Stimulated activated CD4-positive, alpha-beta T cell treated with anti-CD3 and anti-CD28 coated beads, Interleukin-15, amount 100 ng/mL, for 48 hours (primary cell): ENCODE measurements around the gene SND1.

Experiments used
- DNase-seq, 2 donors: peaks; one replicate each; pipeline ENCODE4 v3.0.0-alpha.2; 2020; ENCODE audit warnings: low read depth in 2 of 2

SND1 gene

GRCh38 chr7:127799535-127800305, 147.7 kb downstream of the SND1 start:
- DNase-seq = no peak

GRCh38 chr7:127802845-127803244, 150.9 kb downstream of the SND1 start:
- no peak for DNase-seq

DNA sequence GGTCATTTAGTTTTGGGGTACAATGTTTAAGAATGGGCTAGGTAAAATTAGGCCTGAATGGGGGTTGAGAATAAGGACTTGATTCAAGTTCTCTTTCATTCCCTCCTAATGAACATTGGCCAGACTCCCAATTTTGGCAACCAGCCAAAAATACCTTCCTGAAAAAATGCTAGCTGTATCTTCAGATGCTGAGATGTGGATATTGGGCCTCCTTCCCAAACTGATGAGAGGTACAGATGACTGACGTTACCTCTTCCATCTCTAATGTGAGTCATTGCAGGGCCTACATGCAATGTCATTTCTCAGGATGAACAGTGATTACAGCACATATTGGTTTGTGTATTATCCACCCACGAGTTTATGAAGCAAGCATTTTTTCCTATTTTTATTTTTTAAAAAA, 151.6 kb downstream of the SND1 start:
- DNase-seq = no peak

DNA sequence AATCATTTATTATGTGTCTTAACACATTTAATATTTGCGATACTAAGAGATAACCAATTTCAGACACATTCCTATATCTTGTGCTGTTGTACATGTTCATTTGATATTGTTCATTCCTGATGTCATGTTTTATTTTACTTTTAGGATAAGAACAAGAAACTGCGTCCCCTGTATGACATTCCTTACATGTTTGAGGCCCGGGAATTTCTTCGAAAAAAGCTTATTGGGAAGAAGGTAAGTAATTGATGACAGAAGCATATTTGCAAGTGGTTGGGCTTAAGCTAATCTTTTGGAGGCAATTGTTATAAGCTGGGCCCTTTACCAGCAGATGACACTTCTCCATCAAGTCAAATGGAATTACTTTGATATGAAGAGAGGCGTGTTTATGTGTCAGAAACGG, 155.3 kb downstream of the SND1 start:
- no peak for DNase-seq

DNA sequence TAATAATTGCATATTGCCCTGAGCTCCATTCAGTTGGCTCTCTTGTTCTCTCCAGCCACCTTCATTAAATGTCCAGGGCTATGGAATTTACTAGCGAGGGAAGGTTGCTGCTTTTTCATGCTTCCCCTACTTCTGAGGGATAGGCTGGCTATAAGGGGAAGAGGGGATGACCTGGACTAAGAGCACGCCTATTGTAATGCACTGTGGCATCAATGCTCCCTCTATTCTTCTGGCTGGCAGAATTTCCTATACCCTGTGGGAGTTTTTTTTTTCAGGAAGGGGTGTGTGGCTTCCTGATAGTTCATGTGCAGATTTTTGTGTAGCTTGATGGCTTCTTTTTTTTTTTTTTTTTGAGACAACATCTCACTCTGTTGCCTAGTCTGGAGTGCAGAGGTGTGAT, 155.8 kb downstream of the SND1 start:
- DNase-seq = no peak

DNA sequence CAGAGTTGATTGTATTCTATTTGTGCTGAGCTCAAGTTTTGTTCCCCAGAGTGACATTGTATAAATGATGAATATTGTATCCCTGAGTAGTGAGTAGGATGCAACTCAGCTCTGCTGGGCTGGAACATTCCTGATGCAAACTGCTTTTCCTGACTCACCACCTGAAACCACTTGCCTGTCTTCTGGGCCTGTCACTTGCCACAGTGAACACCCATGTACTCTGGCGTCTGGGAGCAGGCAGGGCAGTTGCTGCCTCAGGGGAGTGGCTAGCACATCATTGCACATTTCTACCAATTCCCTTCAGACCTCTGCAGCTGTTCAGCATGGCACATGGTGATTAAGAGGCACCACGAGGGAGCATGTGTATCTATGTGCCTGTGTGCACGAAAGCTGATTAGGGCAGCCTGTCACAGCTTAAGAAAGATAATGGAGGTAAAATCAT, 157.3 kb downstream of the SND1 start:
- peak in 1 of 2 donors; percentile 2 for DNase-seq

DNA sequence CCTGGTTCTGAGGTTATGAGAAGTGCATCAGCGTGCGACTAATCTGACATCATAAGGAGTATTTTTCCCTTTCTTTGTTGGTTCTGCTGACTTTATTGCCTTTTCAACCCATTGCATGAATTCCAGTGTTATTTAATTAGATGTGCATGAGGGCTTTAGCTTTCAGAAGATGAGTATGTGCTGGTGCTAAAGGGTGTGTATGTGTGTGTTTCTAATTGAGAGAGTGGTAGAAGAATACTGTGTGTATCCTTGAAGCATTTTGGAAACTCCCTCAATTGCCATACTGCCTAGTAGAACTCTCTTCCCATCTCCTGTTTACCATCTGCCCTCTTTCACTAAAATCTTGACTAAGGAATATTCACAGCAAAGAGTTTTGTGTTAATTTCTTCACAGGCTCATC, 158.1 kb downstream of the SND1 start:
- no peak for DNase-seq

DNA sequence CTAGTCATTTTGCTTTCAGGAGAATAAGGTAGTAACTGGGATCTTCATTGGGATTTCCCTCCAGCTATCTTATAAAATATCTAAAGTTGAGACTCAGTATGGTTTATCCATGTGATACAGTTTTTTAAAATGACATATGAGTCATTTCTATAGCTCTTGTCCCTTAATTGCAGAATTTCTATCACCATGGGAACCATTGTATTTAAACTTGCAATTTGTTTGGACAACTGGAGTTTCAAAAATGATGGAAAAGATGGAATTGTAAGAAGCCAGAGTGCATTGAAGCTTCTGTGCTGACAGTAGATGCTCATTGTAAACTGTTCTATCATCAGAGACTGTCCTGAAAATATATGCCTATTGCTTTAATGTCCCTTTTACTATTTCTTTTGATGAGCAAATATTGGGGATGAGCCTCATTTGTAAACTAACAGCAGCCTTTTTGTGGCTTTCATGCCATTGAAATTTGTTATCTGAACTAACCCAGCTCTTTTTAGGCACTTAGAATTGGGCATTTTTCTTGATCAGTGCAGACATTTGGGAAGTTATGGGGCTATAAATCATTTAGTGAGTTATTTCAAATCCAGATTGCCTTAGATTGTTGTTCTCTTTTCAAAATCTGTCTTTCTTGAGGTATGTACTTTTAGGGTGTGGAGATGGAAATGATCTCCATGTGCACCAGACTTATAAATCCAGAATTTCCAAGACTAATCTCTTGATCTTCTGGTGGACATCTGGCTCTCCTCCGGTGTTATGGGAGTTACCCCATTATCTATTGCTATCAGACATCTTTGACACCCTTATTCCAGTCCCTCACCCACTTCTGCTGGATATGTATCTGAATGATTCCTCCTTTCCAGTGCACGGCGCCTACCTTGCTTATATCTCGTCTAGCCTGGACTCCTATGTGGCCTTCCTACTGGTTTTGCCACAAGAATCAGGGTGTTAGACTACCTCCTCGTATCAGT, 159.0 kb downstream of the SND1 start:
- DNase-seq = no peak

- DNase-seq = no peak
These were observed 160.5 kb downstream of the SND1 start for GRCh38 chr7:127812540-127812939.

GRCh38 chr7:127813991-127814541, 162.1 kb downstream of the SND1 start:
- DNase-seq = no peak

DNA sequence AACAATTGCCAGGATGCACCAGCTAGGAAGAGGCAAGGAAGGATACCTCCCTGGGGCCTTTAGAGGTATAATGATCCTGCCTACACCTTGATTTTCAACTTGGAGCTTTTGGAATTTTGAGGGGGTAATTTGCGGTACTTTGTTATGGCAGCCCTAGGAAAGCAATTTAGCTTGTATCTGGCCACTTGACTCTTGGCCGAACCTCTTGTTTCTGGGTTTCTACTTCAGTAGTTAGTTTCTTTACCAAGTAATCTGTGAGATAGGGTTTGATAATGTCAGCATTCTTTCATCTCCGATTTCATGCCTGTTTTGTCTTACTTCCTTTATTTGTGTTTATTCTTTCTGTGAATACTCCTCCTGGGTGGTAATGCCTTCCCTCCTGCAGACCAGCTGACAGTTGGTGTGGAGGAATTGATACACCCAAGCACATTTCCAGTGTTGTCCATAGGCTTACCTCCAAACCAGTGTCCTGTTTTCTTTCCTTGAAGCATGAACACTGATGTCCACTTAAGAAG, 163.7 kb downstream of the SND1 start:
- no peak for DNase-seq

GRCh38 chr7:127816354-127817190, 164.6 kb downstream of the SND1 start:
- no peak for DNase-seq

DNA sequence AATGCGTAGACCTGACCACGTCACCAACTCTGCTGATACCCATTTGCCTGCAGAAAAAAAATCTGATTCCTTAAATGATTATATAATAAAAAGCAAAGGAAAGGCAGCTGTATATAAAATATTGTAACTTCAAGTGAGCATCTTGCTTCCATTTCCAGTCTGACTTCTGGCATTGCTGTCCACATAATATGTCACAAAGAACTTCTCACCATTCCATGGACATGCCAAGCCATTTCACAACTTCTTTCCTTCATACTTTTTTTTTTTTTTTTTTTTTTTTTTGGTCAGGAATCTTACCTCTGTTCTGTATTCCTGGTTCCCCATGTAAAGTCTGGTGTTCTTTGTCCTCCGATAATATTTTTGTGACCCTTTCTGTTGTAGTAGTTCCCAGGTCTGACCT, 165.5 kb downstream of the SND1 start:
- DNase-seq = no peak

DNA sequence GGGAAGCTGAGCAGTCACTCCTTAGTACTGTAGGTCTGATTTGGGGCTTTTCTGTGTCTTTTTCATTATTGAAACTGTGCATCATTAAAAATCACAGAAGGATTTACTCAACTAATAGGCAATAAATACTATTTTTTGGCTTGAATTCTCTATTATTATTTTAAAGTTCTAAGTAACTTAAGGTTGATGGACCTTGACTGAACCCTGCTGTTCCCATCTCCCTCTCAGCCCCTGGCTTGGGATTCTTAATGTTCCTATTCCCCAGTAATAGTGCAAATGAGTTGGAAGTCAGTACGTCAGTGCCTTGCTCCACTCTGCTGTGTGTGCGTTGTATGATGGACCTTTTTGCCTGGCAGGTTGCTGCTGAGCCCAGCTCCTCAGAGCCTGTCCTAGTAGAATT, 166.3 kb downstream of the SND1 start:
- no peak for DNase-seq

DNA sequence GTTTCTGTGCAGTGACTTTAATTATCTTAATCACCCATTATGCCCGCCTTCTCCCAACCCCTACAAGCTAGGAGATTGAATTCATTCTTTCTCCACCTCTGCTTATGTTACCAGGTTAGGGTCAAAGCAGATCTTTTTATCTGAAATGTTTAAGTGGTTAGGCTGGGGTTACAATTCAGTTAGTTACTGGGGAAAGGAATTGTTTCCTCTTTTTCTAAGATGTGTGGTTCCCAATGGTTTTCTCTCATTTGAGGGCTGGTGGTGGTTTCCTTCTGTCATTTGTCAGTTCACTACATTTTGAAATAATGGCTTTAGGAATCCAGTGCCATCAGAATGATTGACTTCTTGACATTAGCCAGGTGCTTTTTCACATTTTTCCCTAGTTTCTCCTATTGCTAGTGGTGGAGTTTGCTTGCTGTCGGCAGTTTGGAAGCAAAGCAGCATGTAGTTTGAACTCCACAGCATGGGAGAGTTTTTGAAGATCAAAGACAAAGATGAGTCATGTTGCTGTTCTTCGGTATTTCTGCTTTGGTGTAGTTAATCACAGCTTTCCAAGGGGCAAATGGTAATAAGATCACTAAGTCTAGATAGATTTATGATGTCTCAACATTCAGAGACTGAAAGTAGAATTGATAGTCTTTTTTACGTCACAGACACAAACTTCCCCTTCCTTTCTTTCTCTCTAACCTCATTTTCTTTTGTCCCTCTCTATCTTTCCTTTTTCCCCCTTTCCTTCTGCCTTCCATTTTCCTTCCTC, 168.2 kb downstream of the SND1 start:
- no peak for DNase-seq

DNA sequence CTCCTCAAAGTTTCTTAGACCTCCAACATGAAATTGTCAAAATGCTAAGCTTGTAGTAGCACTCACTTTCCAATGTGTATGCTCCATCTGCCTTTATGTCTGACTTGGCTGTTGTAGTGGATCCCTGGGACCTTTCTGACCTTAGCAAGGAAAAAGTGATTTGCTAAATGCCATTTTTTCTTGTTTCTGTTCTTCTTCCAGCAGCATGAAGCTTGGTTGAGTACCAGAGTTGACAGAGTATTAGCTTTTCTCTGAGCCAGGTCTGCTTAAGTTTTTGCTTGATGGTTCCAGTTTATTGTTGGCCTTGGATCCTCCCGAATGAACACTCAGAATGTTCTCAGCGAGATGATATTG, 168.7 kb downstream of the SND1 start:
- no peak for DNase-seq

DNA sequence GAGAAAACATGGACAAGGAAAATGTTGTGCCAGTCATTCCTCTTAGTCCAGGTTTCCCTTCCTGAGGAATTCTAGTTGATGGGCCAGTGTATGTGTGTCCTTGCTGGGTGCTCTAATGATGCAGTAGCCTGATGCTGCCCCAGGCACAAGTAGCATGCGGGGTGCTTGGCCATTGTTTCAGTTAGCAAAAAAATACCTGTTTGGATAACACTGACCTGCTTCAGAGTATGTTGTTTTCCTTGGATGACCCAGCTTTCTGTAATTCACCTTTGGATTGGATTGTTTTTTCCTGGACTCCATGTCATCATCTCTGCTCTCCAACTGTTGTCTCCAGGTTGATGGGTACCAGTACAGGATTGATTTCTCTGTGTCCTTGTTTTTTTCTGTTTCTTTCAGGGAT, 169.2 kb downstream of the SND1 start:
- DNase-seq = no peak

GRCh38 chr7:127822822-127823508, 171.0 kb downstream of the SND1 start:
- DNase-seq = no peak

DNA sequence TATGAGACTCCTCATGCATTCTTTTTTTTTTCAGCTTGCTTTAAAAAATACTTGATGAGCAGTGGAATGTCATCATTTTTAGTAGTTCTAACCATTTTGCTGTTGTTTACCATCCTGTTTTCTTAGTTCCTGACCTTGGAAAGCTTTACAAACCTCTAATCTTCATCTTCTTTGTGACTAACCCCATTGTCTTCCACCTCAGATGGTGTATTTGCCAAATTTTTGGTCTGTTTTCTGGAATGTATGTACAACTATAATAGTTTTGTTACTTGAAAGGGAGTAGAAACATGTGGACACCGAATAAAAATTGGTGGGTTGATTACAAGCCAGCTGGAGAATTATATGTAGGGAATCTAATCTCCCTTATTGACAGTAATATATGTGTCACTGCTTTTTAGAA, 172.7 kb downstream of the SND1 start:
- no peak for DNase-seq

DNA sequence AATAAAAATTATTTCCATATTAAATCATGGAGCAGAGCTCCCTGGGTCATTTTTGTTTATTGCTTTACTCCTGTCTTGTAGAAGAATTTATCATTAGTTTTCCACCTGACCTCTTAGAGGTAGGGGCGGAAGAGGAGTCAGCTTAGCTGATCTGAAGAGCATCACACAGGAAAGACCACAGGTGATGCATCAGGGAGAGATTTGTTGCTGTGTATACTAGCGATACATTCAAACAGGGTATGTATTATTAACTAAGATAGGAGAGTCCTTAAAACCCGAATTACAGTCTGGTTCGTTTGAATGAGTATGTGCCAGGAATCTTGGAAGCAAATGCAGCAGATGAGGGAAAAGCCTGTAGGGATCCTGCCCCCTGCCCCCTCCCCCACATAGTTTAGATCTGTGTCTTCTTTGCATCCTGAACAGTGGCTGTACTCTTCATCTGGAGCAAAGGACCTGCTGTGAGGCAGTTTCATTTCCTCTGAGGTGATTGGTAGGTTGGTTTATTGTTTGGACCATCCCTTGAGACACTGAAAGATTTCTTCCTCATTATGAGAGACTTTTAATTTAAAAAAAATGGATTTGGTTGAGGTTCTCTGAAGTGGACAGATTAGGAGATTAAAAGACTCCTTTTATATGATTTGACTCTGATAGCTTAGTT, 177.0 kb downstream of the SND1 start:
- no peak for DNase-seq
